ENCODE data around the gene POLE2. TPM values are rescaled to one million over a fixed set of nuclear protein-coding genes. Genes with fewer than 3 reads are reported as not detected.
"Not testable (repeated sequence)": the region's sequence is repeated elsewhere in the genome, so short reads cannot be mapped to it uniquely, and the experiment has no call there.

Gene POLE2
- total and polyA plus RNA-seq, 2 experiments from 2014 or later: 41.9 to 53.3 TPM

- TF ChIP-seq CREB1 (CRISPR knock-in tag; IDR thresholded peaks at IDR 0.05; ENCODE audit: low read depth): no peak
- no peak for TF ChIP-seq NANOG (IDR thresholded peaks at IDR 0.05; ENCODE audit: borderline replicate concordance)
- no peak for TF ChIP-seq POLR2AphosphoS5 (IDR thresholded peaks at IDR 0.05; ENCODE audit: low read depth)
- no peak for TF ChIP-seq EZH2 (IDR thresholded peaks at IDR 0.05; ENCODE audit: low read depth, unreplicated experiment)
- TF ChIP-seq JUNB (IDR thresholded peaks at IDR 0.05; ENCODE audit: unreplicated experiment): no peak
- TF ChIP-seq ETS1 (IDR thresholded peaks at IDR 0.05): no peak
- no peak for TF ChIP-seq ZNF331 (CRISPR knock-in tag; IDR thresholded peaks at IDR 0.05; ENCODE audit: low read depth)
Measured at GRCh38 chr14:49720744-49721143, 32.7 kb upstream of the POLE2 start (continued).

- not testable (repeated sequence) for DNase-seq (ENCODE audit: low spot score); H3K27ac ChIP-seq (ENCODE audit: low read depth)
Measured at GRCh38 chr14:49710993-49711392, 23.0 kb upstream of the POLE2 start.

GRCh38 chr14:49704471-49704870 is 16.5 kb upstream of the POLE2 start:
- H3K27ac ChIP-seq (ENCODE audit: low read depth); H3K36me3 Mint-ChIP-seq (ENCODE audit: low read depth); H2AFZ ChIP-seq; H3K4me3 ChIP-seq; H3K79me2 ChIP-seq (replicated peaks; ENCODE audit: insufficient read depth); ATAC-seq; H3K4me3 Mint-ChIP-seq; H3K4me2 ChIP-seq; H3K4me1 ChIP-seq (ENCODE audit: insufficient read depth); H3F3A ChIP-seq (replicated peaks; ENCODE audit: low read depth); DNase-seq (ENCODE audit: low spot score); H3K27me3 ChIP-seq (ENCODE audit: insufficient read depth); H3K27ac Mint-ChIP-seq; H3K9me2 ChIP-seq (ENCODE audit: insufficient read depth); H3K27me3 Mint-ChIP-seq (ENCODE audit: insufficient read depth, low read depth, poor library complexity); H3K9me3 Mint-ChIP-seq; H3K36me3 ChIP-seq (ENCODE audit: insufficient read depth); H4K20me1 ChIP-seq (replicated peaks; ENCODE audit: insufficient read depth): not testable (repeated sequence)
- H3K4me1 Mint-ChIP-seq: peaks cover 11% of the 10 kb centered on the region; the same call in 2 of the 3 replicates

More at GRCh38 chr14:49710993-49711392, 23.0 kb upstream of the POLE2 start:
- H3F3A ChIP-seq (replicated peaks; ENCODE audit: low read depth); H3K27me3 Mint-ChIP-seq (ENCODE audit: insufficient read depth, low read depth, poor library complexity); H3K4me2 ChIP-seq; H3K4me1 ChIP-seq (ENCODE audit: insufficient read depth); H3K79me2 ChIP-seq (replicated peaks; ENCODE audit: insufficient read depth); H3K4me3 ChIP-seq; H2AFZ ChIP-seq; H3K36me3 Mint-ChIP-seq (ENCODE audit: low read depth); H3K27me3 ChIP-seq (ENCODE audit: insufficient read depth); H3K9me3 Mint-ChIP-seq; H3K4me3 Mint-ChIP-seq; H3K27ac Mint-ChIP-seq; H3K9me2 ChIP-seq (ENCODE audit: insufficient read depth); H4K20me1 ChIP-seq (replicated peaks; ENCODE audit: insufficient read depth); H3K36me3 ChIP-seq (ENCODE audit: insufficient read depth); ATAC-seq: not testable (repeated sequence)
- H3K4me1 Mint-ChIP-seq: peaks cover 11% of the 10 kb centered on the region; the same call in 2 of the 3 replicates

- no peaks in the 10 kb centered on the region for H3K9me3 Mint-ChIP-seq
- H4K20me1 ChIP-seq (replicated peaks; ENCODE audit: insufficient read depth): no peaks in the 10 kb centered on the region
- H2AFZ ChIP-seq: no peak overlapping the region
- TF ChIP-seq CTCF (conservative IDR thresholded peaks at IDR 0.05; ENCODE audit: low read depth in 2 of 2) (no peak), JUNB (IDR thresholded peaks at IDR 0.05; ENCODE audit: unreplicated experiment) (no peak), CREB1 (CRISPR knock-in tag; IDR thresholded peaks at IDR 0.05; ENCODE audit: low read depth) (no peak), REST (IDR thresholded peaks at IDR 0.05; ENCODE audit: unreplicated experiment) (no peak), EZH2 (IDR thresholded peaks at IDR 0.05; ENCODE audit: low read depth, unreplicated experiment) (no peak)
Measured at GRCh38 chr14:49703965-49704364, 16.0 kb upstream of the POLE2 start.

More at GRCh38 chr14:49703965-49704364, 16.0 kb upstream of the POLE2 start:
- H3K9me2 ChIP-seq (ENCODE audit: insufficient read depth): no peaks in the 10 kb centered on the region
- no peaks in the 10 kb centered on the region for H3K27me3 ChIP-seq (ENCODE audit: insufficient read depth)
- H3K4me1 ChIP-seq (ENCODE audit: insufficient read depth): peaks cover 10% of the 10 kb centered on the region
- DNase-seq (ENCODE audit: low spot score) (no peak), ATAC-seq (no peak)
- H3K4me2 ChIP-seq: no peak overlapping the region
- no peak overlapping the region for H3K4me3 ChIP-seq
- Mint-ChIP-seq H3K27me3 (ENCODE audit: insufficient read depth, low read depth, poor library complexity) (no peaks in the 10 kb centered on the region), H3K36me3 (ENCODE audit: low read depth) (no peaks in the 10 kb centered on the region), H3K4me1 (peaks cover 11% of the 10 kb centered on the region; the same call in 2 of the 3 replicates), H3K27ac (no peak overlapping the region), H3K4me3 (no peak overlapping the region)
- H3F3A ChIP-seq (replicated peaks; ENCODE audit: low read depth): no peaks in the 10 kb centered on the region
- H3K36me3 ChIP-seq (ENCODE audit: insufficient read depth): no peaks in the 10 kb centered on the region
- no peaks in the 10 kb centered on the region for H3K79me2 ChIP-seq (replicated peaks; ENCODE audit: insufficient read depth)
- H3K27ac ChIP-seq (ENCODE audit: low read depth): no peak overlapping the region

Data from GM23338 (cell line).